Measurements from ENCODE around the gene CCDC107. TPM values are rescaled to one million over a fixed set of nuclear protein-coding genes. Genes with fewer than 3 reads are reported as not detected.

The CCDC107 gene
- total RNA-seq, 1 donor from 2014 or later: 10.6 TPM

DNA sequence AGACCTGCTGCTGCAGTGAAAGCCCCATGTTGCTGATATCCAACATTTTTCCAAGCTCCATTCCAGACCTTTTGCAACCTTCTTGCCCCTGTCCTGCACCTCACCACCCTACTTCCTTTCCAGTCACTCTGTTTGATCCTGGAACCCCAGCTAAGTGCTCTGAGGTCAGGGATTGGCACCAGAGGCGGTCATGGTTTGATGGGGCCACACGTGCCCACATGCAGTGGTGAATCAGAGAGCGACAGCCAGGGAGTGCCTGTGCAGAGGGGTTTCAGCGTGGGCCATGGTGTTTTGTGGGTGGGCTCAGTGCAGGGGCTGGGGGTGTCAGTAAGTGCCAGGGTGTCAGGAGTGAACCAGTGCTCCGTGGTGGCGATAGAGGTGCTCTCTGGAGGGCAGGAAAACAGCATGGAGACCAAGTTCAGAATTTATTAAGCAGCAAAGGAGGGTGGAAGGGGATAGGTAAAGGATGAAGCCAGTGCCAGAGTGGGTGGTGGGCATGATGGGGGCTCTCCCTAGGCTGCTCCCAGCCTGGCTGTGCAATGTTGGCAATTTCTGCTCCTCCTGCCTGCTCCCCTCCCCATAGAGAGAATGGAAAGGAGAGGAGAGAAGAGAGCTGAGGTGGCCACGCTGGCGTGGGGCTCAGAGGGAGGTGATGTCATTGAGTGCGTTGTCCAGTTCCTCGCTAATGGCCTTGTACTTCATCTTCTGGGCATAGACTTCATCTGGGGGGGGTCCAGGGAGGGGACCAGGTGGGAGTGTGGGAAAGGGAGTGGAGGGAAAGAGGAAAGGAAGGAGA, 24.6 kb downstream of the CCDC107 start:
- no peak for DNase-seq (ENCODE audit: low read depth, low spot score)

DNA sequence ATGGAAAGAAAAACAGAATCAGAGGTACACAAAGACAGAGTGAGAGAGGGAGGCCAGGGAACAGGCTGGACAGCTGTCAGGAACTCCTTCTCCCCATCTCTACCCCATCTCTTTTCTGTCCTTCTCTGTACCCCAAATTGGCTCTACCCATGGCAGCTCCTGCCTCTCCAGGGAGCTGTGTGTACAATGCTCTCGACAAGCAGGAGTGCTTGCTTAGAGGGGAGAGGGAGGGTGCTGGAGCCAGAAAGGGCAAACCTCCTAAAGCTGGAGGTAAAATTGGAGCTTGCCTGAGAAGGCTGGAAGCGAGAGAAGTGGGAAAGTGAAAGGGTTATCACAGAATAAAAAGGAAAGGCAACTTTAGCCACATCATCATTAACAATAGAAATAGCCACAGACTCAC, 25.2 kb downstream of the CCDC107 start:
- DNase-seq (ENCODE audit: low read depth, low spot score): no peak

DNA sequence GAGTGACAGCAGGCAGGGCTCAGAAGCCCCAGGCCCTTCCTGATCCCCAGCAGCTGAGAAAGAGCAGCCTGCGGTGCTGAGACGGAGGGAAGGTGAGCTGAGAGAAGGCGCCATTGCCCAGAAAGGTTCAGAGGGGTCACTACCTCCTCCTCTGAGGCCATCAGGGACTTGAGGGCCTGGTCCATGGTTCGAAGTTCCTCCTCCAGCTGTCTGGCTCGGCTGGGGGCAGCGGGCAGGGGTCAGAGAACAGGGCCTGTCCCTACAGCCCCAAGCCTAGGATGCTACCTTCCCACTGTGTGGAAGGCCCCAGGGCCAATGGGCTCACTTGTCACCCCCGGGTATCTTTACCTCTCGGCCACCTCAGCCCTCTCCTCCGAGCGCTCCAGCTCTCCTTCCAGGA, 26.8 kb downstream of the CCDC107 start:
- no peak for DNase-seq (ENCODE audit: low read depth, low spot score)

DNA sequence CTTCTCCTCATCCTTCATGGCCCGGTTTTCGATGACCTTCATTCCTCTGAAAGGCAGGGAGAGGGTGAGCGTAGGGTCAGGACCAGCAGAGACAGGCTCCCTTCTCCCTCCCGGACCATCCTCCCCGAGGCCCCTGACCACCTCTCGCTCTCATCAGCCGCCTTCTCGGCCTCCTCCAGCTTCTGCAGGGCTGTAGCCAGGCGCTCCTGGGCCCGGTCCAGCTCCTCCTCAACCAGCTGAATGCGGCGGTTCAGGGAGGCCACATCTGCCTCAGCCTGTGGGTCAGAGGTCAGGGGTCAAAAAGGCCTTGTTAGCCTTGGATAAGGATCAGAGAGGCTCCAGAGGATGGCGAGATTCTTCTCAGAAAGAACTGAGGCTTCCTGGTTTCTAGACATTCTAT, 27.4 kb downstream of the CCDC107 start:
- no peak for DNase-seq (ENCODE audit: low read depth, low spot score)

DNA sequence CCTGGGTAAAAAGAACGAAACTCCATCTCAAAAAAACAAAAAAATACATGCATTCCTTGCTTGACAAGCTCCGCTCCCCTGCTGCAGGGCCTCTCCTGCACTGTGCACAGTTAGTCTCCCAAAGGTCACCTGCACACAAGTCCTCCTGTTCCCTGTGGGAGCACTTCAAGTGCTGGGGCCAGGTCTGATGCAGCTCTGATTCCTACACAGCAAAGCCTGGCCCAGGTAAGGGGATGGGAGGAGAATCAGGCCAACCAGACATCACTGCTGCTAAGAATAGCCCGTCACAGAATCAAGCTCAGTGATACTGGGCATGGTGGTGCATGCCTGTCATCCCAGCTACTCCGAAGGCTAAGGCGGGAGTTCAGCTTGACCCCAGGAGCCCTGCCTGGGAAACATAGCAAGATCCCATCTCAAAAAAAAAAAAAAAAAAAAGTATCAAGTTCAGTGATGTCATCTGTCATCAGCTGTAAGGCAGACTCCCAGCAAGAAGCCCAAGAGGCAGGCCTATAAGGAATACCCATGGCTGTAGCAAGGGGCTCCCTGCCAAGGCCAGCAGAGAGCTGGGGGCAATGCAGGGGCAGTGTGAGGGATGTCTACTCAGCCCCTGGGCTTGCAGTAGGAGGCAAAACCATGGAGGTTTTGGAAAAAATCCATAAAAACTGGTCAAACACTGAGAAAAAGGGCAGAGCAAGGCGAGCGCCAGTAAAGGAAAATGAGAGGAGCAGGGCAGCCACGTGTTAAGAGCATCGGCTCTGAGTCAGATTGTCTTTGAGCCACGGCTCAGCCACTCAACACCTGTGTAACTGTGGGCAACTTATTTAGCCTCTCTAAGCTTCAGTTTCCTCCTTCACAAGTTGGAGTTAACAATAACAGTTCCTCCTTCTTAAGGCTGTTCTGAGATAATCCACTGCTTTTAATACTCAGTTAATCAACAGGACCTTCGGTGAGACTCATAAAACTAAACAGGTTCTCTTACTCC, 28.4 kb downstream of the CCDC107 start:
- no peak for DNase-seq (ENCODE audit: low read depth, low spot score)

DNA sequence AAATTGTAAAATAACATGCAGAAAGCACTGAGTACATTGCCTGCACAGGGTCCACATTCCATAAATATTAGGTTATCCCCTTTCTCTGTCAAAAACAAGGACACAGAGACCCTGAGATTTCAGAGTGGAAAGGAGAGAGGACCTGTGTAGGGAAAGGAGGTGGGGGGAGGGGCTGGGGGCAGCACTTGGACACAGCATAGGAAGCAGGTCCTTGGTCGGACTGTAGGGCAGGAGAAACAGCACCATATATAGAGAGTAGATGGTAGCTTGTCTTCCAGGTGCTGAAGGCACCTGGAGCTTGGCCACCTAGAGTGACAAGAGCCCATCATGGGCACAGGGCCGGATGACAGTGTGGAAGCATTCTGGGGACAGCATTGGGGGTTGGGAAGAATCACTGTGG, 29.2 kb downstream of the CCDC107 start:
- no peak for DNase-seq (ENCODE audit: low read depth, low spot score)

DNA sequence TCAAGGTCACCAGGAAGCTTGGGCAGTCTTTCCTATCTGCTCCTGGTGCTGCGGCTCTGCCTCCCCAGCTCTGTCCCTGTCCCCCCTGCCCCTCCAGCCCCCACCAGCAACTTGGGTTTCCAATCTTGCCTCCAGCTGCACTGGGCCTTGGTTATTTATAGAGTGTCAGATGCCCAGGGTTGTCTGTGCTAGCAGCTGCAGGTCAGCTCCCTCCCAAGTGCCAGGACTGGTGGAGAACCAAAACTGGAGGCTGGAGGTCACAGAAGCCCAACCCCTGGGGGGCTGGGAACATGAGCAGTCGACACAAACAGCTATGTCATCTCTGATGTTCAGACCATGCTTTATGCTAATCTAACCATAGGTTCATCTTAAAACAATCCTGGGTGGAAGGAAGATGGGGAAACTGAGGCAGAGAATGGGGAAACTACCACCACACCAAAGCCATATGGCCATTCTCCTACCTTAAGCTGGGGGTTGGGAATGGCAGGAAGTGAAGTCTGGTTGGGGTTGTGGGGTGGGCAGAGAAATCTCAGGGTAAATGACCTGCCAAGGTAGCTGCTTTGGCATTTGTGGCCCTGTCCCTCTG, 30.0 kb downstream of the CCDC107 start:
- DNase-seq (ENCODE audit: low read depth, low spot score): no peak

DNA sequence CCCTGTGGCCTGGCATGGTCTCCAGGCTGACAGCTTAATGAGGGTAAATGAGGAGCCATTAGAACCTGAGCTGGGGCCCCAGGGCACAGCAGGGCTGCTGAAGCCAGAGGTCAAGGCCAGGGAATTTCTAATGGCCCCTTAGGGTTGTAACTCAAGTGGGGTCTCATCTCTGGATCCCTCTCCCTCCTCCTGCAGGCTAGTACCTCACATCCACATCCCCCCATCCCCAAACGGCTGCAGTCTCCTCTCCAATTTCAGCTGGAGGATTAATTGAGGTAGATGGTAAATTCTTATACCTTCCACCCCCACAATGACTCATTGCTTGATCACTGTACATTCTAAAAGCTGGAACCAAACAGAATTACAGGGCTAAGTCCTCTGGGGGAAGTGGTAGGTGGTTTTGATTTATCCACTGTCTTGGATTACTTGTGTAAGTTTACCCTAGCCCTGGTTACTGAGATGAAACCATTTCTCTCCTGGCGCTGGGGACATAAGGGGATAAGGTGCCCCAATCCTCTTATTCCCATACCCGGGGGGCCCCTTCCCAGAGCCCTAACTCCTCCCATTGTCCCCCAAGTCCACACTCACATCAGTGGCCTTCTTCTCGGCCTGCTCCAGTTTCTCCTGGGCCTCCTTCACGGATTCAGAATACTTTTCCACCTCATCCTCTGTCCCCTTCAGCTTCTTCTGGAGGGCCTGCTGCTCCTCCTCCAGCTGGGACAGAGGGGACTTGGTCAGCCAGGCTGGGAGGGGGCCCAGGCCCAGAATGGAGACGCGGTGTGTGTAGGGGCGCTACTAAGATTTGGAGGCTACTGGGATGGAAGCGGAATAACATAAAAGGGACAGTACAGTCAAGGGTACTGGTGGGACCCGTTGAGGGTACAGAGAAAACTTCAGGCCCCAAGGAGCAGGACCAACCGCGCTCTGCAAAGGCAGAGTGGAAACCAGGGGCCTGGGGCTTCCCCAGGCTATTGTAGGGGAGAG, 30.8 kb downstream of the CCDC107 start:
- DNase-seq (ENCODE audit: low read depth, low spot score): no peak

DNA sequence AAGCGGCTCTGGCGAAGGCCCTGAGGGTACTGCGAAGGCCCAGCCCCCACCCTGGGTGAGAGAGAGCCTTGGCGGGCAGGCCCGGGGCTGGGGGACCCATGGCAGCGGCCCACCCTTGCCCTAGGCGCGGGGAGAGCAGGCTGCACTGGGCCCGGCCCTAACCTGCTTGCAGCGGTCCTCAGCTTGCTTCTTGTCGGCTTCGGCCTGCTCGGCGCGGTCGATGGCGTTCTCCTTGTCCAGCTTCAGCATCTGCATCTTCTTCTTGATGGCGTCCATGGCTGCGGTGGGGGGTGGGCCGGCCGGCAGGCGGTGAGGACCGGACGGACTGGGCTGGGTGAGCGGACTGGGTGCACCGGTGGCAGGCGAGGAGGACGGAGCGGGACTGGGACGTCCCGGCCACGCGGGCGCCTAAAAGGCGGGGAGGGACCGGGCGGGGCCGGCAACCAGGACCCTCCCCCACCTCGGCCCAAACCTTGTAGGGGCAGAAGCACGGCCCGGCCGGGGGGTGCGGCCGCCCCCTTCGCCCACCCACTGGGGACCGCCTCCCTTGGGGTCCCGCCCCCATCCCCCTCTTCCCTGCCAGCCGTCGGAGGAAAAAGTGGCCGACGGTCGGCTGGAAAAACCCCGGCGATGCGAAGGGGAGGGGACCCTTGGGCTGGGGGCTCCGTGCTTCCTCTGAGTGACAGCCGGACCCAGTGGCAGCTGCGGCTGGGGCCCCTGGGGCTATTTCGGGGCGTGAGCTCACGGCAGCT, 31.6 kb downstream of the CCDC107 start, which contains the start of gene TPM2:
Gene TPM2, minus strand, starts transcription at position 384 of the 752 bp plus-strand sequence. Its CDS starts 108 bp downstream, at position 276.
- no peak for DNase-seq (ENCODE audit: low read depth, low spot score)

DNA sequence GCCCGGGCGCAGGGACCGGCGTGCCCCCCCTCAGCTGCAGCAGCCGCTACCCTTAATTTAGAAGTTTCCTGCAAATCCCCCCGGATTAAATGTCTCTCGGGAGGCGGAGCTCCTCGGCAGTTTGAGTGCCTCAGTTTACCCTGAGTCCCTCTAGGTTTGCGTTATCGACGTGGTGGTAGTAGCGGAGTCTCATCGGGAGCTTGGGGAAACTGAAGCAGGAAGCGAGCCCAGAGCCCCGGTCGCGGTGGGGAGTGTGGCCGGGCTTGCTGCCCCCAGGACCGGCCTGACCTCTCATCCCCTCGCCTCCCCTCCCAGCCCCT, 32.2 kb downstream of the CCDC107 start:
- no peak for DNase-seq (ENCODE audit: low read depth, low spot score)

DNA sequence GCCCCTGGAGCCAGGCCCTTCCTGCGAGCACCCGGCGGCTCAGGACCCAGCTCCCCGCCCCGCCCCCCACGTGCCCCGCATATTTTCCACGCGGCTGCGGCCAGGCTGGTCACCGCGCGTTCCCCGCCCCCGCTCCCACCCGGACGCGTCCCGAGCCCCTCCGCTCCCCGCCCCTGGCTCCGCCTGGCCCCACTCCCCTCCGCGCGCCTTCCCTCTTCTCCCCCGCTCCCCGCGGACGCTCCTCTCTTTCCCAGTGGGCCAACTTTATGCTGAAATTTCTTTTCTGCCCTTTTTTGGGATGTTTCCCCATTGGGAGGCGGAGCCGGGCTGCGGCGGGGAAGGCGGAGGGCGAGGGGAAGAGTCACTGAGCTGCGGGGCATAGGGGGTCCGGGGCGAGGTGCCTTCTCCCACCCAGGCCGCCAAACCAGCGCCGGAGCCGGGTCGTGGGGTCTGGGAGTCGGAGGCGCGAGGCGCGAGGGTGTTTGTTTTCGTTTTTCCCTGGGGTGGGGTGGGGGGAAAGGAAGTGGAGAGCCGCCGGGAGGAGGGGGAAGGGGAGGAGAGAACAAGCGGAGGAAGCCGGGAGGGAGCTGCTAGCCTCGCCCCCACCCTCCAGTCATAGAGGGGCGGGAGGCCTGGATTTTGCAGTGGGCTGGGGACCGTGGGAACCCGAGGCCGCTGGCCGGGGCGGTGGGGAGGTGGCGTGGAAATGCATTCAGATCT, 32.7 kb downstream of the CCDC107 start:
- peak; percentile 33 for DNase-seq (ENCODE audit: low read depth, low spot score)

DNA sequence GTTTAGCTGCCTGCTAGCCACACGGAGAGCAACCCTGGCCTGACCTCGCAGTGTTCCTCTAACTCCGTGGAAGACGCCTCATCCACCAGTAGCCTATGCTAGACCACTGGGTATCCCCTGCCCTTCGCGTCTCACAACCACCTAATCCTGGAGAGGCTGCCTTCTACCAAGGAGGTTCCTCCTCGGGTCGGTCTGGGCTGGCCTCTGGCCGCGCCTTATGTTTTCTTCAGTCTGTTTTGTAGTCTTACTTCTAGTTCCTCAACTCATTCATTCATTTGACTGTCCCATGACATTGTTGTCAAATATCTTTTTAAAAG, 33.2 kb downstream of the CCDC107 start:
- no peak for DNase-seq (ENCODE audit: low read depth, low spot score)

DNA sequence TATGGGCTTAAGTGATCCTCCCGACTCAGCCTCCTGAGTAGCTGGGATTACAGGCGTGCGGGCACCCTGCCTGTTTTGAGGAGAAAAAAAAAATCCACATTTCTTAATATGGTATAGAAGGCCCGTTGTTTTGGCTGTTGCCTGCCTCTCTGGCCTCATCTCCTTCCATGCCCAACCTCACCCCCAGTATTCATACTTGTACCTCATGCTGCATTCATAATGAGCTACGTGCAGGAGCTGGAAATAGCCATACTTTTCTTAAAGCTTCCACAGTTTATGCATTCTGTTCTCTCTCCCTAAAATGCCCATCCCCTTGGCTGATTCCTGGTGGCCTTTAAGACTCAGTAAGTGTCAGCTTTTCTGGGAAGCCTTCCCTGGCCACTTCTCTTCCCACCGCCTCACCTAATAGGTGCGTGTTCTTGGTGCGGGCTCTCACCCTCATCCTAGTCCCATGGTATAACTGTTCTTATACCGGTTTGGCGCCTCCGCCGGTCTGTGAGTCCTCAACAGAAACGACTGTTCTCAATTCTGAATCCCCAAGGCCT, 33.7 kb downstream of the CCDC107 start:
- DNase-seq (ENCODE audit: low read depth, low spot score): no peak

DNA sequence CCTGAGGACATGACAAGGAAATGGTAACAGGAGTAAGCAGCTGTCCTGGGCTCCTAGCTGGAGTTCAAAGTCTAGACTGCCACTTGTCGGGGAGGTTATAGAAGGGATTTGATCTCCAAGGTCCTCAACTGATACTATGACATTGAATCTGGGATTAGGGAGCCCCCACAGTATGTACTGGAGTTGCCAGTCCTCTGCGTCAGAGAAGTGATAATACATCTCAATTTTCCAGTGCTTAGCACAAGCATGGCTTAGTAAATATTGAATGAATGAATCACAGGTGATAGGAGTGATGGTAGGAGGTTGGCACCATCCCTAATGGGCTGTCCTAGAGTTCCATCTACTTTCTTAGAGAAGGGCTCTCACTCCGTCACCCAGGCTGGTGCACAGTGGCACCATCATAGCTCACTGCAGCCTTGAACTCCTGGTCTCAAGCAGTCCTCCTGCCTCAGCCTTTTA, 37.9 kb downstream of the CCDC107 start:
- DNase-seq (ENCODE audit: low read depth, low spot score): no peak

DNA sequence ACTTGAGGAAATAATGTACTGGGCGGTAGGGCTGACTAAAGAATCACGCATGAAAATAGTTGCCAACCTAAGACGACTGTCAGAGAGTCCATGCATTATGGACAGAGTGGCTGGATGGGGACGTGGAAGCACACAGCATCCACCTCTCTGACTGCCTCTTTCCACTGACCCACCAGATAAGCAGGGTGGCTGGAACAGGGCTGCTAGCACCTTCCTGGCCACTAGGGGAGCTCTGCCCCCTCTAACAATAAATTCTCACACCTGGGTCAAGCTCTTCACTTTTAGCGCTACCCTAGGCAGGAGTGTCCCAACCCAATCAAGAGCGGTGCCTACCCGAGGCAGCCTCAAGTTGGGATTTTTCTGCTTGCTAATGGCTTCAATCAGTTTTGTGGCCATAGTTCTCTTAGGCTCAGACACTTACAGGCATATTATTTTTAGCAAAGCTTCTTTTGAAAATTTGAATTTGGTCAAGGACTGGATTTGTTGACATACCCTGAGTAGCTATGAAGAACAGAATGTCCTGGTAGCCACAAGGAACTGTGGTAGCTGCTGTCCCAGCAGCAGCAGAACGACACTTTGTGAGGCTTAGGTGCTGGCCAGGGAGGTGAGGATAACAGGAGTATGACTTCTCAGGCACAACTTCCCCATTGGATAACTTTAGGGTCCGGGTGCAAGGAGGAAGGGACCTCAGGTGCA, 38.6 kb downstream of the CCDC107 start:
- DNase-seq (ENCODE audit: low read depth, low spot score): no peak

DNA sequence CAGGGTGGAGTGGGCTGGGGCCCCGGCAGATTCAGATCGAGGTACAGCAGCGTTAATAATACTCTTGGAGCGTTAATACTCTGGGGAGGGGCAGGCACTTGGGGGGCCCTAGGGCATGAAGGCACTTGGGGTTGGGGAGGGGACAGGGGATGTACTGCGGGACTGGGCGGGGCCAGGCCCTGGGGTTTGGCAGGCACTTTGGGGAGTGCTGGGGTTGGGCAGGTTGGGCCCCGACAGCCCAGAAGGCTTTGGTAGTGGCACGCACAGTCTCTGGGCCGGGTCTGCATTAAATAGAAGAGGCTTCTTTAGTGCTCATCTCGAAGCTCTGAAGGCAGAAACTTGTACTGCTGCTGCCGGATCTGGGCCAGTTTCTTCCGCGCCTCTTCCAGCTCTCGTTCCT, 39.4 kb downstream of the CCDC107 start:
- DNase-seq (ENCODE audit: low read depth, low spot score): no peak

DNA sequence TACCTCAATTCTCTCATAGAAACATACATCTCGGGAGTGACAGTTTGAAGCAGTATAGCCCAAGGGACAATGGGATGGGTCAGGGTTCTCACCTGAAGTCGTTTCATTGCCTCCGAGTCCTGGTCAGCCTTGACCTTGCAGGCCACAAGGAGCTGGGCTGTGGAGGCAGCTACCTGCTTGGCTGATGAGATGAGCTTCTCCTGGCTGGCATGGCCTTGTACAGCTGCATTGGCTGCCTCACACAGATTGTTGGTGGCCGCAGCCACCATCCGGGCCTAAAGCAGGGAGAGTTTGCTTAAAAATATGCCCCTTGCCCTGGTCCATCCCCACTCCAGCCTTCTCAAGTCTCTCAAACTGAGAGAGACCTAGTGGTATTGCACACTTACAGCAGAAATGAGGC, 40.1 kb downstream of the CCDC107 start:
- DNase-seq (ENCODE audit: low read depth, low spot score): no peak

DNA sequence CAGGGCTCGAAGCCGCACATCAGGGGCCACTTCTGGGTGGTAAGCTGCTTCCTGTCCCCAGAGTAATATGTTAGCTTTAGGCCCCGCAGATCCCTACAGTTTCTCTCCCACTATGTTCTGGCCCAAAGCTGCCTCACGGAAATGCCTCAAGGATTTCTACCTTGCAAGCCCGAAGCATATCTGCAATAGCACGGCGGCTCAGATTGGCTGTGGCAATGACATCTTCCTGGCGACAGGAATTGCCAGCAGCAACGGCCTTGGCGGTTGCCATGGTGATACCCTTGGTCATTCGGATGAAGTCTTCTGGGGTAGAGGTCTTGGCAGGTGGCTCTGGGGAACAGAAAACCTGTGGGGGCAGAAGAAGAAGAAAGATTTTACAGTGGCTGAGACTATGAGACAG, 41.9 kb downstream of the CCDC107 start:
- no peak for DNase-seq (ENCODE audit: low read depth, low spot score)

DNA sequence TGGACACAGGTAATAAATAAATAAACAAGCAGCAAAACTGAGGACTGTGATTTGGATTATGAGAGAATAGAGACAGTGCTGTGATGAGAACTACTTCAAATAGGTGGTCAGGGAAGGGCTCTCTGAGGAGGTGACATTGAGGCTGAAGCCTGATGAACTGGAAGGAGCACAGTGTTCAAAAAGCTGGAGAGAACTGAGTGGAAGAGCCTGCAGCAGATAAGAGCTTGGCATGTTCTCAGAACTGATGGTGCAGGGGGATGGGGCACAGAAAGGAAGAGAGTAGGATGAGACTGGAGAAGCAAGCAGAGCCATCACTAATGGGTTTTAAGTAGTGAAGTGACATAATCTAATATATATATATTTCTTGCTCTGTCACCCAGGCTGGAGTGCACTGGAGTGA, 42.9 kb downstream of the CCDC107 start:
- no peak for DNase-seq (ENCODE audit: low read depth, low spot score)

Measured in pulmonary artery endothelial cell (primary cell).